ENCODE measurements around the gene GBP7. TPM values are rescaled to one million over a fixed set of nuclear protein-coding genes. Genes with fewer than 3 reads are reported as not detected.

The GBP7 gene
- total RNA-seq, 4 donors from 2014 or later = not detected

DNA sequence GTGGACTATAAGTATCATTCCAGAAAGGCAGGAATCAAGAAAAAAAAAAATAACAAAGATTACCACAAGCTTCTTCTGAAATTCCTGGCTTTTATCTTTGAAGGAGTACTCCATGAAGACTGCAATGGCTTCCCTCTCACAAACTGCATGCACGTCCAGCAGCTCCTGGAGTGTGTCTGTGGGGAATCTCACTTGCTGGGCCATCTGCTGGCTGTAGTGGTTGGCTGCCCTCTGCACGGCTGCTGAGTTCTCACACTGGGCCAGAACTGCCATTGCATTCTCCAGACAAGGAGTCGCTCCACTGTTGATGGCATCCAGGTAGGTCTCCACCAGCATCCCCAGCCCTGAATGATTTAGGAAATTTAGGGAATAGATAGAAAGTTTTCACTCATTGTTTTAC lies 26.6 kb downstream of the GBP7 start:
- TF ChIP-seq, protein P1, sequence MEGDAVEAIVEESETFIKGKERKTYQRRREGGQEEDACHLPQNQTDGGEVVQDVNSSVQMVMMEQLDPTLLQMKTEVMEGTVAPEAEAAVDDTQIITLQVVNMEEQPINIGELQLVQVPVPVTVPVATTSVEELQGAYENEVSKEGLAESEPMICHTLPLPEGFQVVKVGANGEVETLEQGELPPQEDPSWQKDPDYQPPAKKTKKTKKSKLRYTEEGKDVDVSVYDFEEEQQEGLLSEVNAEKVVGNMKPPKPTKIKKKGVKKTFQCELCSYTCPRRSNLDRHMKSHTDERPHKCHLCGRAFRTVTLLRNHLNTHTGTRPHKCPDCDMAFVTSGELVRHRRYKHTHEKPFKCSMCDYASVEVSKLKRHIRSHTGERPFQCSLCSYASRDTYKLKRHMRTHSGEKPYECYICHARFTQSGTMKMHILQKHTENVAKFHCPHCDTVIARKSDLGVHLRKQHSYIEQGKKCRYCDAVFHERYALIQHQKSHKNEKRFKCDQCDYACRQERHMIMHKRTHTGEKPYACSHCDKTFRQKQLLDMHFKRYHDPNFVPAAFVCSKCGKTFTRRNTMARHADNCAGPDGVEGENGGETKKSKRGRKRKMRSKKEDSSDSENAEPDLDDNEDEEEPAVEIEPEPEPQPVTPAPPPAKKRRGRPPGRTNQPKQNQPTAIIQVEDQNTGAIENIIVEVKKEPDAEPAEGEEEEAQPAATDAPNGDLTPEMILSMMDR (IDR thresholded peaks at IDR 0.05) = peak; percentile 24 to 48 (median 39)
- TF ChIP-seq POLR2A (IDR thresholded peaks at IDR 0.05; ENCODE audit: low read depth) = no peak
- no peak for DNase-seq (ENCODE audit: extremely low spot score)
- H3K9me3 ChIP-seq = no peaks in the 10 kb centered on the region
- WGBS = 40% methylated on average over 3 of the region's 3 CpGs
- no peaks in the 10 kb centered on the region for H3K4me1 ChIP-seq
- no peak overlapping the region for H3K27ac ChIP-seq (replicated peaks in 1 of 4)
- intact Hi-C loops (cut with DNase I) = no loop called here
- H3K4me3 ChIP-seq = no peak overlapping the region
- H3K27me3 ChIP-seq = no peaks in the 10 kb centered on the region
- H3K36me3 ChIP-seq = no peaks in the 10 kb centered on the region

- TF ChIP-seq POLR2AphosphoS5 (IDR thresholded peaks at IDR 0.05) = no peak
- TF ChIP-seq POLR2A (IDR thresholded peaks at IDR 0.05; ENCODE audit: low read depth) = no peak
- no peak for TF ChIP-seq EP300 (IDR thresholded peaks at IDR 0.05)
- TF ChIP-seq, protein P1 (IDR thresholded peaks at IDR 0.05) = no peak
- intact Hi-C loops (cut with DNase I) = no loop called here
- 77% methylated on average over 3 of the region's 3 CpGs for WGBS
Measured at GRCh38 chr1:89147678-89148658, 27.8 kb downstream of the GBP7 start.

GRCh38 chr1:89146721-89147120 lies 29.1 kb downstream of the GBP7 start:
- Histone ChIP-seq H3K27ac (replicated peaks in 1 of 4) (no peak overlapping the region), H3K4me1 (no peaks in the 10 kb centered on the region), H3K9me3 (no peaks in the 10 kb centered on the region), H3K27me3 (no peaks in the 10 kb centered on the region), H3K36me3 (no peaks in the 10 kb centered on the region), H3K4me3 (no peak overlapping the region)
- TF ChIP-seq, protein P1 (IDR thresholded peaks at IDR 0.05) = no peak
- TF ChIP-seq EP300 (IDR thresholded peaks at IDR 0.05) (no peak), POLR2AphosphoS5 (IDR thresholded peaks at IDR 0.05) (no peak), POLR2A (IDR thresholded peaks at IDR 0.05; ENCODE audit: low read depth) (no peak)
- WGBS = 90% methylated on average over 3 of the region's 3 CpGs
- intact Hi-C loops (cut with DNase I) = no loop called here
- no peak for DNase-seq (ENCODE audit: extremely low spot score)

More at GRCh38 chr1:89147678-89148658, 27.8 kb downstream of the GBP7 start:
- Histone ChIP-seq H3K36me3 (no peaks in the 10 kb centered on the region), H3K27ac (replicated peaks in 1 of 4) (no peak overlapping the region), H3K4me3 (no peak overlapping the region), H3K9me3 (no peaks in the 10 kb centered on the region), H3K27me3 (no peaks in the 10 kb centered on the region), H3K4me1 (no peaks in the 10 kb centered on the region)
- no peak for DNase-seq (ENCODE audit: extremely low spot score)

DNA sequence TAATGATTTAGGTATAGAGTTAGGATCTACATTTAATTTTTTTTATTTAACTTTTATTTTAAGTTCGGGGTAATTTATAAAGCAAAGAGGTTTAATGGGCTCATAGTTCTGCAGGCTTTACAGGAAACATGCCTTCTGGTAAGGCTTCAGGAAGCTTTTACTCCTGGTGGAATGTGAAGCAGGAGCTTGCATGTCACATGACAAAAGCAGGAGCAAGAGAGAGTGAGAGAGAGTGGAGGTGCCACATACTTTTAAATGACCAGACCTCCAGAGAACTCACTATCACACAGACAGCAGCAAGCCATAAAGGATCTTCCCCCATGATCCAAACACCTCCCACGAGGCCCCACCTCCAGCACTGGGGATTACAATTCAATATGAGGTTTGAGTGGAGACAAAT lies 32.3 kb downstream of the GBP7 start:
- WGBS = 75% methylated on average over 2 of the region's 2 CpGs
- intact Hi-C loops (cut with DNase I) = no loop called here

More for the DNA sequence above, 32.3 kb downstream of the GBP7 start:
- no peaks in the 10 kb centered on the region for H3K4me1 ChIP-seq
- H3K27ac ChIP-seq (replicated peaks in 1 of 4) = no peak overlapping the region
- DNase-seq (ENCODE audit: extremely low spot score) = no peak
- no peaks in the 10 kb centered on the region for H3K9me3 ChIP-seq
- no peaks in the 10 kb centered on the region for H3K27me3 ChIP-seq
- TF ChIP-seq, protein P1 (IDR thresholded peaks at IDR 0.05) = no peak
- TF ChIP-seq EP300 (IDR thresholded peaks at IDR 0.05) = no peak
- TF ChIP-seq POLR2A (IDR thresholded peaks at IDR 0.05; ENCODE audit: low read depth) = no peak
- TF ChIP-seq POLR2AphosphoS5 (IDR thresholded peaks at IDR 0.05) = no peak
- H3K4me3 ChIP-seq = no peak overlapping the region
- no peaks in the 10 kb centered on the region for H3K36me3 ChIP-seq
